GM19372 (cell line): Measurements from ENCODE around the gene SSUH2.
A peak's percentile ranks its signal among the peaks of the same experiment; 100 is the strongest.
"Not testable (repeated sequence)": the region's sequence is repeated elsewhere in the genome, so short reads cannot be mapped to it uniquely, and the experiment has no call there.

ENCODE experiments used
- ATAC-seq: cut with Tn5 transposase; IDR thresholded peaks from one replicate; pipeline ENCODE4 v1.9.1; 2021; ENCODE audit warnings: mild to moderate bottlenecking, low read depth, moderate library complexity; ENCODE audit not compliant: unreplicated experiment

Gene SSUH2, protein sequence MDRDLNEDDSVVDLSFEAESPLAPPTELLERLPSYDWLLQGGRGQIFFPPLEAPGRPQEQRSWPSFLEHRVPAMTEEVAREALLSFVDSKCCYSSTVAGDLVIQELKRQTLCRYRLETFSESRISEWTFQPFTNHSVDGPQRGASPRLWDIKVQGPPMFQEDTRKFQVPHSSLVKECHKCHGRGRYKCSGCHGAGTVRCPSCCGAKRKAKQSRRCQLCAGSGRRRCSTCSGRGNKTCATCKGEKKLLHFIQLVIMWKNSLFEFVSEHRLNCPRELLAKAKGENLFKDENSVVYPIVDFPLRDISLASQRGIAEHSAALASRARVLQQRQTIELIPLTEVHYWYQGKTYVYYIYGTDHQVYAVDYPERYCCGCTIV

DNA sequence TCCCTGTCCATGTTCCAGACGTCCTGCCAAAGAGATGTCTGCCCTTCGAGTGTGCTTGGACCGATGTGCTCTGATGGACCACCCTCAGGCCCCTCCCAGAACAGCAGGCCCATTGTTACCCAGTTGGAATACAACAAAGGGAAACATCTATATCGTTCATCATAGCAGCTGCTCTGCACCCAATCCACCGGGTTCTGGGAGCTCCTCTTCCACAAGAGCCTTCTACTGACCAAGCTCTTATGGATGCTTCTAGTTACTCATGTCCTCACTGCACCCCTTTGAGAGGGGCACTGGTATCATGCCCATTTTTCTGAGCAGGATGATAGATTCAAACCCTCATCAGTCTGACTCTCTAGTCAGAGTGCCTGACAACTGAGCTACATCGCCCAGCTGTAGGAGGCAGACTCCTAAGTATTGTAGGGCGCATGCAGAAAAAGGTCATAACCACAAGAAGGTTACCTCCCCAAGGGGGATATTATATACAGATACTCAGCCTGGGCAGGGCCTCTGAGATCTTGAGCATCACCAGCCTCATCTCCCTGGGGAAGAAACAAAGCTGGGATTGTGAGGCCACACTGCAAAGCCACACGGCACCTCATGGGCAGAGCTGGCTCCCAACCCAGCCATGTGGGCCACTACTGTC is at the start of gene SSUH2:
SSUH2 (minus strand) TSS at position 51 of the 643 bp plus-strand sequence; CDS start at position 11, 40 bp downstream.
- no peak for ATAC-seq

DNA sequence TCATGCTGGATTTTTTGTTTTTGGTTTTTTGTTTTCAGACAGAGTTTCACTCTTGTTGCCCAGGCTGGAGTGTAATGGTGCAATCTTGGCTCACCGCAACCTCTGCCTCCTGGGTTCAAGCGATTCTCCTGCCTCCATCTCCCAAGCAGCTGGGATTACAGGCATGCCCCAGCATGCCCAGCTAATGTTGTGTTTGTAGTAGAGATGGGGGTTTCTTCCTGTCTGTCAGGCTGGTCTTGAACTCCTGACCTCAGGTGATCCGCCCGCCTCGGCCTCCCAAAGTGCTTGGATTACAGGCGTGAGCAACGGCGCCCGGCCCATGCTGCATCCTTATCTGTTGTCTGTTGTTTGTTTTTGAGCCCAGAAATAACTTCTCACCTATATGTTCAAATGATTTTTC is 46.7 kb upstream of the SSUH2 start:
- not testable (repeated sequence) for ATAC-seq

DNA sequence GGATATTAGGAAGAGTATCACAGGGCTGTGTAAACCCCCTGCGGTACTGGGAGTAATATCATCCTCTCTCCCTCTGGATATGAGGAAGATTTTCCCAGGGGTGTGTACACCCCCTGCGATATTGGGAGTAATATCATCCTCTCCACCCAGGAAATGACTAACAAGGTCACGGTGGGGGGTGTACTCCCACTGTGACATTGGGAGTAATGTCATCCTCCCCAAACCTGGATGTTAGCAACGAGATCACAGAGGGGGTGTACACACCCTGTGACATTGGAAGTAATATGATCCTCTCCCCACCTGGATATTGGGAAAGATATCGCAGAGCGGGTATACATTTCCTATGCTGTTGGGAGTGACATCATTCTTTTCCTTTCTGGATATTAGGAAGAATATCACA is 40.4 kb upstream of the SSUH2 start:
- not testable (repeated sequence) for ATAC-seq

DNA sequence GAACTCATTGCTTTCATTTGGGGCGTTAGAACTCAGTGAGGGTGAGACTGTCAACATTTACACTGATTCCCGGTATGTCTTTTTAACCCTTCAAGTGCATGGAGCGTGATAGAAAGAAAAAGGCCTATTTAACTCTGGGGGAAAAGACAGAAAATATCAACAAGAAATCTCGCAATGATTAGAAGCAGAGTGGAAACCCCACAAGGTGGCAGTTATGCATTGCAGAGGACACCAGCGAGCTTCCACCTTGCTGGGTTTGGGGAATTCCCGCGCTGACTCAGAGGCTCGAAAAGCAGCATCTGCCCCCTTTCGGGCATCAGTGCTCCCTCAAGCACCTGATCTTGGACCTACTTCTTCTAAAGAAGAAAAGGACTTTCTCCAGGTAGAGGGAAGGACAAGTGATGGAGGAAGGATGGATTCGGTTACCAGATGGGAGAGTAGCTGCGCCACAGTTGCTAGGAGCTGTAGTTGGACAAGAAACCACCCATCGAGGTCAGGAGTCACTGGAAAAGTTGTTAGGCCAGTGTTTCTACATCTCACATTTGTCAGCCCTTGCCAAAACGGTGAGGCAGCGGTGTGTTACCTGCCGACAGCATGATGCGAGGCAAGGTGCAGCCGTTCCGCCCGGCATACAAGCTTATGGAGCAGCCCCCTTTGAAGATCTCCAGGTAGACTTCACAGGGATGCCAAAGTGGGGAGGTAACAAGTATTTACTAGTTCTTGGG is 38.4 kb upstream of the SSUH2 start:
- ATAC-seq = not testable (repeated sequence)

DNA sequence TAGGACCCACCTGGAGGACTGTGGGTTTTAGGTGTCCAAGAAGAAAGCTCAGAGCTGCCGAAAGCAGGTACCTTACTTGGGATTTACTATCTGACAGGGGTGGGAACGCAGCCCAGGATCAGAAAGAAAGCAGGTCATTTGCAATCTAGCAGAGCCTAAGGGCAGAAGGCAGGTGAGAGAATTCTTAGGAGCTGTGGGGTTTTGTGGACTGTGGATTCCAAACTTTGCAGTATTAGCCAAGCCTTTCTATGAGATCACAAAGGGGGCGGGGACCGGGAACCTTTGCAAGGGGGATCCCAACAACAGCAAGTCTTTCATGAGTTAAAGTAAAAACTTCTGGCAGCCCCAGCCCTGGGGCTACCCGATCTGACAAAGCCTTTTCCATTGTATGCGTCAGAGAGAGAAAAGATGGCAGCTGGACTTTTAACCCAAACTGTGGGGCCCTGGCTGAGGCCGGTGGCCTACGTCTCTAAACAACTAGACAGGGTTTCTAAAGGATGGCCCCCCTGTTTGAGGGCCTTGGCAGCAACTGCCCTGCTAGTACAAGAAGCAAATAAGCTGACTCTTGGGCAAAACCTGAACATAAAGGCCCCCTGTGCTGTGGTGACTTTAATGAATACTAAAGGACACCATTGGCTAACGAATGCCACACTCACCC is 37.4 kb upstream of the SSUH2 start:
- ATAC-seq = not testable (repeated sequence)

DNA sequence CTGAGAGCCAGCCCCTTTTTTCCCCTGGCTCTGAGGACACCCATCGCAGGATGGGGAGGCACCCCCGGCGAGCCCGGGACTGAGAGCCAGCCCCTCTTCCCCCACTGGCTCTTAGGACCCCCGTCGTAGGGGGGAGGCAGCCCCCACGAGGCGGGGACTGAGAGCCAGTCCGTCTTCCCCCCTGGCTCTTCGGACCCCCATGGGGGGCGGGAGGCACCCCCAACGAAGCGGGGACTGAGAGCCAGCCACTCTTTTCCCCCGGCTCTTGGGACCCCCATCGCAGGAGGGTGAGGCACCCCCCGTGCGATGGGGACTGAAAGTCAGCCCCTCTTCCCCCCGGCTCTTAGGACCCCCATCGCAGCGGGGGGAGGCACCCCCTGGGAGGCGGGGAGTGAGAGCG is 36.8 kb upstream of the SSUH2 start:
- no peak for ATAC-seq

DNA sequence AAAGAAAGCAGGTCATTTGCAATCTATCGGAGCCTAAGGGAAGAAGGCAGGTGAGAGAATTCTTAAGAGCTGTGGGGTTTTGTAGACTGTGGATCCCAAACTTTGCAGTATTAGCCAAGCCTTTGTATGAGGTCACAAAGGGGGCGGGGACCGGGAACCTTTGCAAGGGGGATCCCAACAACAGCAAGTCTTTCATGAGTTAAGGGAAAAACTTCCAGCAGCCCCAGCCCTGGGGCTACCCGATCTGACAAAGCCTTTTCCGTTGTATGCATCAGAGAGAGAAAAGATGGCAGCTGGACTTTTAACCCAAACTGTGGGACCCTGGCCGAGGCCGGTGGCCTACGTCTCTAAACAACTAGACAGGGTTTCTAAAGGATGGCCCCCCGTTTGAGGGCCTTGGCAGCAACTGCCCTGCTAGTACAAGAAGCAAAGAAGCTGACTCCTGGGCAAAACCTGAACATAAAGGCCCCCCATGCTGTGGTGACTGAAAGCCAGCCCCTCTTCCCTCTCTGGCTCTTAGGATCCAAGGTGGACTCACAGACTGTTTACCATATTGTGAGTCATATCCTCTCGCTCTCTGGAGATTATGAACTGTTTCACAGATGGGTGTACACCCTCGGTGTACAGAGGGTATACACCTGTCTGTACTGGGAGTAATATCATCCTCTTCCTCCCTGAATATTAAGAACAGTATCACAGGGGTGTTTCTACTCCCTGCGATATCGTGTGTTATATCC is 35.4 kb upstream of the SSUH2 start:
- not testable (repeated sequence) for ATAC-seq

DNA sequence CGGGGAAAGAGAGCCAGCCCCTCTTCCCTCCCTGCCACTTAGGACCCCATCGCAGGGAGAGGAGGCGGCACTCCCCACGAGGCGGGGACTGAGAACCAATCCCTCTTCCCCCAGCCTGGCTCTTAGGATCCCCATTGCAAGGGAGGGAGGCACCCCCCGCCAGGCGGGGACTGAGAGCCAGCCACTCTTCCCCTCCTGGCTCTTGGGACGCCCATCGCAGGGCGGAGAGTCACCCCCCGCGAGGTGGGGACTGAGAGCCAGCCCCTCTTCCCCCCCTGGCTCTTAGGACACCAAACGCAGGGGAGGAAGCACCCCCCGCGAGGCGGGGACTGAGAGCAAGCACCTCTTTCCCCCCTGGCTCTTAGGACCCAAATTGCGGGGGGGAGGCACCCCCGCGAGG is 34.2 kb upstream of the SSUH2 start:
- no peak for ATAC-seq

DNA sequence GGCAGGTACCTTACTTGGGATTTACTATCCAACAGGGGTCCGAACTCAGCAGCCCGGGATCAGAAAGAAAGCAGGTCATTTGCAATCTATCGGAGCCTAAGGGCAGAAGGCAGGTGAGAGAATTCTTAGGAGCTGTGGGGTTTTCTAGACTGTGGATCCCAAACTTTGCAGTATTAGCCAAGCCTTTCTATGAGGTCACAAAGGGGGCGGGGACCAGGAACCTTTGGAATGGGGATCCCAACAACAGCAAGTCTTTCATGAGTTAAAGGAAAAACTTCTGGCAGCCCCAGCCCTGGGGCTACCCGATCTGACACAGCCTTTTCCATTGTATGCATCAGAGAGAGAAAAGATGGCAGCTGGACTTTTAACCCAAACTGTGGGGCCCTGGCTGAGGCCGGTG is 32.7 kb upstream of the SSUH2 start:
- not testable (repeated sequence) for ATAC-seq

DNA sequence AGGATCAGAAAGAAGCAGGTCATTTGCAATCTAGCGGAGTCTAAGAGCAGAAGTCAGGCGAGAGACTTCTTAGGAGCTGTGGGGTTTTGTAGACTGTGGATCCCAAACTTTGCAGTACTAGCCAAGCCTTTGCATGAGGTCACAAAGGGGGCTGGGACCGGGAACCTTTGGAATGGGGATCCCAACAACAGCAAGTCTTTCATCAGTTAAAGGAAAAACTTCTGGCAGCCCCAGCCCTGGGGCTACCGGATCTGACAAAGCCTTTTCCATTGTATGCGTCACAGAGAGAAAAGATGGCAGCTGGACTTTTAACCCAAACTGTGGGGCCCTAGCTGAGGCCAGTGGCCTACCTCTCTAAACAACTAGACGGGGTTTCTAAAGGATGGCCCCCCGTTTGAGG is 31.0 kb upstream of the SSUH2 start:
- ATAC-seq = not testable (repeated sequence)

DNA sequence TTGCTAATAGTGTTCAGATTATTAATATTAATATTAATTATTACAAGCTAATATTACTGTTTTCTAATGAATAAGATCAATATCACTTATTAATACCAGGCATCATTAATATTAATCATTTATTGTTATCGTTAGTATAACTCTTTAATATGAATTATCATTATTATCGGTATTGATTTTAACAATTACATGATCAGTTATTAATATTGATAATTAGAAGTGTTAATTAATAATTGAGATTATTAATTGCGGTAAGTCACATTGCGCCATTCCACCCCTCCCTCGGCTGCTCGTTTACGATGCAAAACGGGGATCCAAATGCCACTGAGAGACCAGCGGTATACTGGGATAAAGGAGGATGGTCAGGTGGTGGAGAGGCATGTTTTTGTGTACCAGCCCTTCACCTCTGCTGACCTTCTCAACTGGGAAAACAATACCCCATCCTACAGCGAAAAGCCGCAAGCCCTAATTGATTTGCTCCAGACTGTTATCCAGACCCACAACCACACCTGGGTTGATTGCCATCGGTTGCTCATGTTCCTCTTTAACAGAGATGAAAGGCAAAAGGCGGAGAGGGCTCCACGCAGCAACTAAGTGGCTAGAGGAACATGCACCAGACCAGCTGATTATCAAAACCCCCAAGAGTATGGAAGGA is 28.6 kb upstream of the SSUH2 start:
- no peak for ATAC-seq

DNA sequence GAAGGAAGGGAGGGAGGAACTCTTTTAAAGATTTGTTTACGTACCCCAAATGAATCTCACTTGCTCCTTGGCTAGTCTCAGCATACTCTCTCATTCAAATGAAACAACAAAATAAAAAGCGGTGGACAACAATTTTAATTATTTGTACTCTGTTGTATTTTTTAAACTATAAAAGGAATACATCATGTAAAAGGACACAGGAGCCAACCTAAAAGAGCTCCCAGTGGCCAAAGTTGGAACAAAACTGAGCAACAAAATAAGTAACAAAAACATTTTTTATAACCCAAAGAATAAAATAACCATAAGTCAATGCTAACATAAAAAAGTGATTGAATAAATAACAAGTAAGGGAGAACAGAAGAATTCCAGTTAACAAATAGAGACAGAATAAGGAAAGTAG is 24.4 kb upstream of the SSUH2 start:
- ATAC-seq = no peak

DNA sequence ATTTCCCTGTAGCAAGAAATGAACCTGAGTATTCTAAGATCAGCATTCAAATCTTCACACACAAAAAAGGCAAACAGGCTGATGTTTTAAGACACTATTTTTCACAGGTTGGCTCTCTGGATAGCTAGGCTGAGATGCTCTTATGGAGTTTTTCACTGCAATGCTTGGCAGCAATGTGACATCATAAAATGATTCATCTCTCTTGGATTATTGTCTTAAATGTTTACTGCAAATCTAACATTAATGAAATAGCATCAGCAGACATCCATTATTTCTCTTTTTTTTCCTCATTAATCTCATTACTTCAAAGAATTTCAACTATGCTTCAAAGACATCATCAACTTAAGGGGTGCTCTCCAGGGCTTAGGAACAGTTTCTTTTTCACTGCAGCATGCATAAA is 23.6 kb upstream of the SSUH2 start:
- ATAC-seq = no peak

DNA sequence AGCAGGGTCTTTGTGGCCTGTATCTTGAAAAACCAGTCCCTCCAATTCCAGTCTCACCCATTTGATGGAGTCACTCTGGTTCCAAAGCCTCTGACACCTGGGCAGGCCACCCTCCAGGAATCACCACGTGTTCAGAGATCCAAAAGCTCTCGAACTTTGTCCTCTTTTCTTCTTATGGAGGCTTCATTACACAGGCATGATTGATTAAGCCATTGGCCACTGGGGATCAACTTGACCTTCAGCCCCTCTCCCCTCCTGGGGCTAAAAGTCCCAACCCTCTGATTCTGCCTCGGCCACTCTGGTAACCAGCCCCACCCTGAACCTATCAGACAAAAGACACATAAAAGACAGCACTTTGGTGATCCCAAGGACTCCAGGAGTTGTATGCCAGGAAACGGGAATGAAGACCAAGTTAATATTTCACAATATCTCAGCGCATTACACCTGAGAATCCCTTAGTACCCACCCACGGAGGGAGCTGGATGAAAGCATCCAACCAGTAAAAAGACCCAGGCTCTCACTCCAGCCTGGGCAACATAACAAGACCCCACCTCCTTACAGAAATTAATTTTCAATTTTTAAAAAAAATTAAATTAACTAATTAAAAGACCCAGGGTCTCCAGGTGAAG is 23.0 kb upstream of the SSUH2 start:
- no peak for ATAC-seq

DNA sequence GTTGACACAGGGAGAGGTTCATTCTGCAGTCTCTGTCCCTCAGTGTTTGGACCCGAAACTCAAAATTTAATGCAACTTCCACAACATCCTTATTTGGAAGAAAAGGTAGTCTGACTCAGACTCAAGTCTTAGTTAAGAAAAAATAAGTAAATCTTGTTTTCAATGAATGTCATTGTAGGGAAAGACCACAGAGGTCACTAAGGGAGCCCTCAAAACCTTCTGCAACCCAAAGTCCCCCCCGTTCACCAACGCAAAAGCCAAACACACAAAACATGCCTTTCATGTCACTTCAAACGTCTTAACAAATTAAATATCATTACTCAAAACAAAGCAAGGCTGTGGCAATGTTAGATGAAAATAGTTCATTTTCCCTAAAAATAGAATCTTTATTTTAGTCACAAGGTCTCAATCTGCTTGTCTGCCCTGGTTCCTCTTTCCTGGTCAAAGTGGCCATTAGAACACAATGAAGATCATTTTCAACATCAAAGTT is 20.9 kb upstream of the SSUH2 start:
- peak; percentile 67 for ATAC-seq

DNA sequence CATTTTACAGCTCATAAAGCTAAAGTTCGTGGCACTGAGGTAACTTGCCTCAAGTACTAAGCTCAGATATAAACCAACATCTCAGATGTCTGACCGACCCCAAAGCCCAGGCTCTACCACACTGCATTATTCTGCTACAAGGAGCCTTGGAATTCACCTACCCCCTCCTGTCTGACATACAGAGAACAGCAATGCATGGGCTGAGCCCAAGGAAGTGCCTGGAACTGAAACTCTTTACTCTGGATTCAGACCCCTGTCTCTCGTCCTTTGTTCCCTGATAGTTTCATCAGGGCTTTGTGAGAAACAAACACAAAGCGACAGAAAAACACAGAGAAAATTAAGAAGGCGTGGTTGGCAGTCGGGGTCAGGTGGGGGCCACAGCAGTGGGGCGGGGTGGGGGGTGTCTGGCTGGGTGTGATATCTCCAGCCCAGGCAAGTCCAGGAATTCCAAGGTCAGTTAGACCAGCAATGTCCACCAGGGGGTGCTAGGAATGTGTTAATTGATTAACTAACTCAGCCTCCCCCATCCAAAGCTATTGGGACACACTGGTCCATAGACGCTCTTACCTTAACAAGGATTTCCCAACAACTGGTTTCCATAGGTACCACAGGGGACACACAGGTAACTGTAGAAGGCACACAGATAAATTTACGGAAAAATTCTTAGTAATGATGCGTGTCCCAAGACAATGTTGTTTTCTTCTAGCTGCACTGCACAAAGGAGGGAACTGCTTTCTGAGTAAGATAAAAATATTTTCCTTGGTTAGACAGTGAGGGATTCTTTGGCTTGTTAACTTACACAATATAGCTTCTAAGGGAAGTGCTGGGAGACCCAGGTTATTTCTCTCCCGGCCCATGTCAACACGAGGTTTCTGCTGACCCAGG is 18.8 kb upstream of the SSUH2 start:
- peak; percentile 34 for ATAC-seq

DNA sequence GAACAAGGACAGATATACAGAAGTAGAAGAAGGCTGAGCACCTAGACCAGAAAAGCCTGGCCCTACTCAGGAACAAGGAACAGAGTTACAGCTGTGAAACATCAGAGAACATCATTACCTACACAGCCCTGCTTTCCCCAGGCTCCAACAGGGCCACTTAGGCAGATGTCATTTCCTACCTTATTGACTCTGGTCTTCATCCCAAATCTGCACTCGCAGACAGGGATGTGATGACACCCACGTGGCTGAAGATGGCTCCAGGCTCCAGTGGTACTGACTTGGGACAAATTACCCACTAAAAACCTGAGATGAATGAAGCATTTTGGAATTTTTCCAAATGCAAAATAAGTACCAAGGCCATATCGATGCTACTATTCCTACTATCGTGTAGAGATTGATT is 18.0 kb upstream of the SSUH2 start:
- ATAC-seq = no peak
